ENCODE measurements around the gene TAS2R14.

TAS2R14 gene

GRCh38 chr12:10939163-10939562, at the start of gene TAS2R14:
TSS of gene TAS2R14 (minus strand) at chr12:10939263. CDS start at chr12:10939207, 56 bp downstream.
- no peak for DNase-seq

GRCh38 chr12:10986812-10987211, 47.7 kb upstream of the TAS2R14 start, which contains the start of gene TAS2R50:
TSS of gene TAS2R50 (minus strand) at chr12:10986912. CDS start at chr12:10986860, 52 bp downstream.
- no peak for DNase-seq

- no peak for DNase-seq
These were observed 43.2 kb upstream of the TAS2R14 start for GRCh38 chr12:10982244-10982643.

- DNase-seq: no peak
These were observed 35.9 kb upstream of the TAS2R14 start for GRCh38 chr12:10974965-10975364.

GRCh38 chr12:10968765-10969456, 29.8 kb upstream of the TAS2R14 start:
- DNase-seq: no peak

GRCh38 chr12:10967409-10967808, 28.3 kb upstream of the TAS2R14 start:
- DNase-seq: no peak

GRCh38 chr12:10966314-10966713, 27.3 kb upstream of the TAS2R14 start:
- DNase-seq: no peak

GRCh38 chr12:10965476-10965875, 26.4 kb upstream of the TAS2R14 start:
- no peak for DNase-seq

- DNase-seq: no peak
These were observed 21.1 kb upstream of the TAS2R14 start for GRCh38 chr12:10960211-10960610.

- no peak for DNase-seq
These were observed 20.7 kb upstream of the TAS2R14 start for GRCh38 chr12:10959804-10960203.

- DNase-seq: no peak
These were observed 18.7 kb upstream of the TAS2R14 start for GRCh38 chr12:10957741-10958140.

GRCh38 chr12:10956085-10956484, 17.0 kb upstream of the TAS2R14 start:
- DNase-seq: no peak

- DNase-seq: no peak
These were observed 13.6 kb upstream of the TAS2R14 start for GRCh38 chr12:10952645-10953044.

- no peak for DNase-seq
These were observed 4.1 kb upstream of the TAS2R14 start for GRCh38 chr12:10943167-10943566.

GRCh38 chr12:10941916-10942607, 3.0 kb upstream of the TAS2R14 start:
- DNase-seq: no peak

- DNase-seq: no peak
These were observed 2.3 kb upstream of the TAS2R14 start for GRCh38 chr12:10941369-10941768.

GRCh38 chr12:10940389-10940788, 1.3 kb upstream of the TAS2R14 start:
- no peak for DNase-seq

GRCh38 chr12:10936506-10936905, 2.6 kb downstream of the TAS2R14 start:
- DNase-seq: no peak

- no peak for DNase-seq
These were observed 10.2 kb downstream of the TAS2R14 start, which contains the start of gene PRH2 for GRCh38 chr12:10928746-10929286. TSS of gene PRH2 (plus strand) at chr12:10929236. CDS start at chr12:10929274, 38 bp downstream.

GRCh38 chr12:10926269-10926668, 12.8 kb downstream of the TAS2R14 start:
- DNase-seq: no peak

GRCh38 chr12:10919809-10920208, 19.3 kb downstream of the TAS2R14 start:
- no peak for DNase-seq

GRCh38 chr12:10910380-10910779, 28.7 kb downstream of the TAS2R14 start:
- no peak for DNase-seq

- DNase-seq: no peak
These were observed 29.6 kb downstream of the TAS2R14 start, which contains the start of gene TAS2R13 for GRCh38 chr12:10909462-10909861. TSS of gene TAS2R13 (minus strand) at chr12:10909562. CDS start at chr12:10909298, 264 bp downstream.

GRCh38 chr12:10904686-10905085, 34.4 kb downstream of the TAS2R14 start:
- no peak for DNase-seq
